Suprapubic skin (tissue), 4 donors: ENCODE data around the gene TIMP2. TPM values are rescaled to one million over a fixed set of nuclear protein-coding genes. Genes with fewer than 3 reads are reported as not detected.
"Not testable (repeated sequence)": the region's sequence is repeated elsewhere in the genome, so short reads cannot be mapped to it uniquely, and the experiment has no call there.

ENCODE experiments used
- DNase-seq, 2 donors: peaks; one replicate each; pipeline ENCODE4 v3.0.0-alpha.2; 2019; ENCODE audit warnings: low spot score in 2 of 2
- H3K27ac ChIP-seq: fragments of 200-600 bp; sonication (generic); one replicate; pipeline ENCODE4 v1.5.1; 2019
- H3K27me3 ChIP-seq: fragments of 200-600 bp; sonication (generic); one replicate; pipeline ENCODE4 v1.5.1; 2019
- H3K36me3 ChIP-seq: fragments of 200-600 bp; sonication (generic); one replicate; pipeline ENCODE4 v1.5.1; 2019
- H3K4me1 ChIP-seq: fragments of 200-600 bp; sonication (generic); one replicate; pipeline ENCODE4 v1.5.1; 2019
- H3K4me3 ChIP-seq: fragments of 200-600 bp; sonication (generic); one replicate; pipeline ENCODE4 v1.5.1; 2019; ENCODE audit warnings: mild to moderate bottlenecking
- H3K9me3 ChIP-seq: fragments of 200-600 bp; sonication (generic); one replicate; pipeline ENCODE4 v1.5.1; 2019
- EP300 ChIP-seq: sonication (generic); formaldehyde crosslinking; IDR thresholded peaks from one replicate; pipeline ENCODE4 v1.6.1; 2017; ENCODE audit warnings: antibody characterized with exemption
- POLR2A ChIP-seq, 2 donors: fragments of 450-650 bp; IDR thresholded peaks; one replicate each; pipeline ENCODE4 v1.6.1; 2017; ENCODE audit warnings: antibody characterized with exemption in 2 of 2, mild to moderate bottlenecking in 2 of 2, moderate library complexity in 2 of 2
- POLR2AphosphoS5 ChIP-seq, 3 donors: sonication (generic); formaldehyde crosslinking; IDR thresholded peaks; one replicate each; pipeline ENCODE4 v1.6.1; 2017; ENCODE audit warnings: antibody characterized with exemption in 3 of 3
- WGBS: methylation state at CpG from one replicate; pipeline ENCODE4 v1.1.5; 2018; 5-methylcytosine and 5-hydroxymethylcytosine counted together
- total RNA-seq, 4 donors: library from RNA; depleted of rRNA; stranded (reverse); fragments of >200 nt; gene quantifications; one replicate each; pipeline ENCODE4 v1.1.0, GENCODE V29; 2016
- TF ChIP-seq, protein P1 (sequence below), 2 donors: fragments of 200-600 bp in 1 of 2; fragments of 450-650 bp in 1 of 2; sonication (generic) in 1 of 2; IDR thresholded peaks; one replicate each; pipeline ENCODE4 v1.5.1; 2016 to 2019; ENCODE audit warnings: antibody characterized with exemption in 2 of 2, mild to moderate bottlenecking in 1 of 2, moderate library complexity in 1 of 2

Gene TIMP2
- total RNA-seq, 4 donors from 2014 or later: 48.4 to 114 (median 76.0) TPM

DNA sequence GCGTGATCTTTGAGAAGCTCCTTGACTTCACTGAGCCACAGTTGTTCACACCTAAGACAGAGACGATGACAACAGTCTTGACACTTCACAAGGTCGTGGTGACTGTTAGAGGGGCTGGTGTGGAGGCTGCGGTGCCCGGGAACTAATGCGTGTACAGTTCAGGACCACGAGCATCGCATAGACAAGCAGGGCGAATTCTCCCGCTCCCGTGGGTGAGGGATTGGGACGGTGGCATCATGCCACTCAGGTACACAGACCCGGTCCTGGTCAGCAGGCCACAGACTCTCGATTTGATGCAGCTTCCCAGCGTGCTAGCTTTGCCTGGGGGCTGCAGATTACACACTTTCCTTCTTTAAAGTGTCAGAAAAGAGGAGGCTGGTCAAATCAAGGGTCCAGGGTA, 46.9 kb downstream of the TIMP2 start:
- H3K9me3 ChIP-seq: no peaks in the 10 kb centered on the region
- TF ChIP-seq POLR2AphosphoS5 (IDR thresholded peaks at IDR 0.05): no peak
- TF ChIP-seq EP300: no peak
- TF ChIP-seq, protein P1, sequence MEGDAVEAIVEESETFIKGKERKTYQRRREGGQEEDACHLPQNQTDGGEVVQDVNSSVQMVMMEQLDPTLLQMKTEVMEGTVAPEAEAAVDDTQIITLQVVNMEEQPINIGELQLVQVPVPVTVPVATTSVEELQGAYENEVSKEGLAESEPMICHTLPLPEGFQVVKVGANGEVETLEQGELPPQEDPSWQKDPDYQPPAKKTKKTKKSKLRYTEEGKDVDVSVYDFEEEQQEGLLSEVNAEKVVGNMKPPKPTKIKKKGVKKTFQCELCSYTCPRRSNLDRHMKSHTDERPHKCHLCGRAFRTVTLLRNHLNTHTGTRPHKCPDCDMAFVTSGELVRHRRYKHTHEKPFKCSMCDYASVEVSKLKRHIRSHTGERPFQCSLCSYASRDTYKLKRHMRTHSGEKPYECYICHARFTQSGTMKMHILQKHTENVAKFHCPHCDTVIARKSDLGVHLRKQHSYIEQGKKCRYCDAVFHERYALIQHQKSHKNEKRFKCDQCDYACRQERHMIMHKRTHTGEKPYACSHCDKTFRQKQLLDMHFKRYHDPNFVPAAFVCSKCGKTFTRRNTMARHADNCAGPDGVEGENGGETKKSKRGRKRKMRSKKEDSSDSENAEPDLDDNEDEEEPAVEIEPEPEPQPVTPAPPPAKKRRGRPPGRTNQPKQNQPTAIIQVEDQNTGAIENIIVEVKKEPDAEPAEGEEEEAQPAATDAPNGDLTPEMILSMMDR (IDR thresholded peaks at IDR 0.05): no peak
- no peak for TF ChIP-seq POLR2A (IDR thresholded peaks at IDR 0.05)
- WGBS: 89% methylated on average over 15 of the region's 15 CpGs
- H3K4me1 ChIP-seq: peaks cover 76% of the 10 kb centered on the region
- H3K27me3 ChIP-seq: no peaks in the 10 kb centered on the region
- peaks cover 5% of the 10 kb centered on the region for H3K36me3 ChIP-seq
- no peak for DNase-seq
- H3K27ac ChIP-seq: no peak overlapping the region
- H3K4me3 ChIP-seq: no peak overlapping the region

DNA sequence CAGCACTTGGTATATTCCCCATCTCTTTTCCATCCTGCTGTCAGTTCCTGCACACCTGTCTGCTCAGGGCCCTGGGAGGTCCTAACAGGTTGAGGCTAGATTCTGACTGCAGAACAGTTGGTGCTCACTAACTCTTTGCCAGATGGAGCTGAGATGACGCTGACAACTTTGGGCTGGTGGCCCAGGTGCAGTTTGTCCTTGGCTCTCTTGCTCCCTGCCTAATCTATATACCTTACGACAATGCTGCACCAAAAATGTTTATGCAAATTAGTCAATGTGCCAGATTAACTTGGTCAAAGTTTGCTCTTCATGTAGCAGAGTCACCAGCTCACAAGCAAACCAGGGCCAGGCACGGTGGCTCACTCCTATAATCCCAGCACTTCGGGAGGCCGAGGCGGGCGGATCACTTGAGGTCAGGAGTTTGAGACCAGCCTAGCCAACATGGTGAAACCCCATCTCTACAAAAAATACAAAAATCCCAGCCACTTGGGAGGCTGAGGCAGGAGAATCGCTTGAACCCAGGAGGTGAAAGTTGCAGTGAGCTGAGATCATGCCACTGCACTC, 48.2 kb downstream of the TIMP2 start:
- peaks cover 17% of the 10 kb centered on the region for H3K36me3 ChIP-seq
- not testable (repeated sequence) for H3K9me3 ChIP-seq, DNase-seq, H3K27me3 ChIP-seq, H3K4me3 ChIP-seq
- H3K27ac ChIP-seq: peak overlapping the region; percentile 59
- 63% methylated on average over 8 of the region's 8 CpGs for WGBS
- peaks cover 64% of the 10 kb centered on the region for H3K4me1 ChIP-seq

DNA sequence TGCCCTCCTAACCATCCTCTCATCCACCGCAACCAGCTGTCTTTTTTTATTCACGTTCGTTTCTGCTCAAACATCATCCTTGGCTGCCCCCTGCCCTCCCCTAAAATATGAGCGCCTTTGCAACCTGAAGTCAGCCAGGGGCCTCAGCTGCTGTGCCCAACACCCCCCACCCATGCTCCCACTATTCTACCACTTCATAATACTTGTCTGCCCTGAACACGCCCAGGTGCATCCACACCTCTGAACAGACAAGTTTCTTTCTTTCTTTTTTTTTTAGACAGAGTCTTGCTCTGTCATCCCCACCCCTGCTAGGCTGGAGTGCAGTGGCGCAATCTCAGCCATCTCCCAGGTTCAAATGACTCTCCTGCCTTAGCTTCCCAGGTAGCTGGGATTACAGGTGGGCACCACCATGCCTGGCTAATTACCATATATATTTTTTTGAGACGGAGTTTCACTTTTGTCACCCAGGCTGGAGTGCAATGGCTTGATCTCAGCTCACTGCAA, 49.0 kb downstream of the TIMP2 start:
- Histone ChIP-seq H3K4me1 (peaks cover 56% of the 10 kb centered on the region), H3K27ac (peak overlapping the region; percentile 62)
- TF ChIP-seq POLR2A (IDR thresholded peaks at IDR 0.05) (no peak), EP300 (no peak), POLR2AphosphoS5 (IDR thresholded peaks at IDR 0.05) (no peak)
- TF ChIP-seq, protein P1 (IDR thresholded peaks at IDR 0.05): no peak

DNA sequence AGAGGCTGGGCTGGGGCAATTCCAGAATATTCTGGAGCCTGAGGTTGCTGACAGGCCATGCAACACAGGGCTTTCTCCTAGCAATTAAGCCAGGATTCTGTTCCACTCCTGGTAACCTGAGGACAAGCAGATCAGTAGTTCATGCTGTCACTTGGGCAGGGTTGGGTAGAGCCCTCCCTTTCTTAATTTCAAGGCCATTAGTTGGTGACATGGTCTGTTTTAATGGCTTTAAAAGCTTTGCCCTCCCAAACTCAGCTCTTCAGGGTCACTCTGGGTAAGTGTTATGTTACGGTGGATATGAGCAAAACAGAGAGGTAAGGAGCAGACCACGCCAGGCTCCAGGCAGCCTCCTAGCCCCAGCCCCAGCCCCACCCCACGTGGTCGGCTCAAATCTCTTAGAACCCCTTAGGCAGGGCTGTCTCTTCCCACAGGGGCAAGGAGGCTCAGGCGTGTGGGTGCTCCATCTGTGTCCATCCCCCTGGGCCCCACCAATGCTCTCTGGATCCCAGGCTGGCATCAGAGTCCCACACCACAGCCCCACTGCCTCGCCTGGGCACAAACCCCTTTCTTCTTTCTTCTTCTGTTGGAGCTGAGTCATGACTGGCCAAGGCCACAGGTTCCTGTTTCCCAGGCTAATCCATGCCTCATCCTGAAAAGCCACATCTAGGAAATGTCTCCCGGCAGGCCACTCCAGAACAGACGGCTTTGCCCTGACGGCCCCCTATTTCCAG, 49.7 kb downstream of the TIMP2 start:
- no peak overlapping the region for H3K4me3 ChIP-seq
- no peaks in the 10 kb centered on the region for H3K9me3 ChIP-seq
- H3K36me3 ChIP-seq: peaks cover 26% of the 10 kb centered on the region
- TF ChIP-seq, protein P1 (IDR thresholded peaks at IDR 0.05): no peak
- TF ChIP-seq EP300 (no peak), POLR2A (IDR thresholded peaks at IDR 0.05) (no peak)
- DNase-seq: no peak
- peaks cover 51% of the 10 kb centered on the region for H3K4me1 ChIP-seq
- H3K27me3 ChIP-seq: no peaks in the 10 kb centered on the region
- 73% methylated on average over 9 of the region's 9 CpGs for WGBS
- peak overlapping the region; percentile 62 for H3K27ac ChIP-seq

More for the DNA sequence above, 49.0 kb downstream of the TIMP2 start:
- WGBS: 71% methylated on average over 7 of the region's 7 CpGs
- Histone ChIP-seq H3K36me3 (peaks cover 19% of the 10 kb centered on the region), H3K4me3 (no peak overlapping the region), H3K27me3 (no peaks in the 10 kb centered on the region), H3K9me3 (no peaks in the 10 kb centered on the region)
- no peak for DNase-seq

DNA sequence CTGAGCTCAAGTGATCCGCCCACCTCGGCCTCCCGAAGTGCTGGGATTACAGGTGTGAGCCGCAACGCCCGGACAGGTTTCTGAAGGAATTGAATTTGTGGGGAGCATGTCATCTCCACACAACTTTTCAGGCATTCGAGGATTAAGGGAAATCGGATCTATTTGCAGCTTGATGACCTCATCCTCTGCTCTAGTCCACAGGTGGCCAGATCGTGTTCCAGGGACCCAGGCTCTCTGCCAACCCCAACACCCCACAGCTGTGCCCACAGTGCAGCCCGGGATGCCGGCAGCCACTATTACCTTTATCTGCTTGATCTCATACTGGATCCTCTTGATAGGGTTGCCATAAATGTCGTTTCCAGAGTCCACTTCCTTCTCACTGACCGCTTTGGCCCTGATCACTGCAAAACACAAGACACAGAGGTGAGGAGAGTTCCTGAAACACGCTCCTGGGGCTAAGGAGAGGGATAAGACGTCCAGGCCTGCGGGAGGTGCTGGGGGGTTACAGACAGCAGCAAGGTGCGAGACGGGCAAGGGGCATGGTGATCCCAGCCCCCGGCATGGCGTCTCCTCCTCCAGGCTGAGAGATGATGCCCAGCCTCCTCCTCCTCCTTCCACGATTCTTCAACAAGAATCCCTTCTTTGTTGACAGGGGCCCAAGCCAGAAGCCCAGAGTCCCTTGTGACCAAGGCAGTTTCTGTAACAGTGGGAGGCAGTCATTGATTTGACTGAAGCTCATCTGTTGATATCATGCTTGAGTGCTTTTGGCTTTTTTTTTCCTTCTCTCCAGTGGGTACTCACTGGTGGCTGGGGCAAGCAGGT, 51.5 kb downstream of the TIMP2 start:
- H3K9me3 ChIP-seq: no peaks in the 10 kb centered on the region
- H3K27me3 ChIP-seq: no peaks in the 10 kb centered on the region
- no peak overlapping the region for H3K4me3 ChIP-seq
- H3K36me3 ChIP-seq: peaks cover 42% of the 10 kb centered on the region
- H3K27ac ChIP-seq: peak overlapping the region; percentile 54
- TF ChIP-seq EP300 (no peak), POLR2A (IDR thresholded peaks at IDR 0.05) (no peak), POLR2AphosphoS5 (IDR thresholded peaks at IDR 0.05) (no peak)
- TF ChIP-seq, protein P1 (IDR thresholded peaks at IDR 0.05): no peak
- no peak for DNase-seq
- WGBS: 68% methylated on average over 21 of the region's 21 CpGs
- peaks cover 36% of the 10 kb centered on the region for H3K4me1 ChIP-seq
